Endothelial cell of umbilical vein (primary cell): ENCODE measurements around the gene C3orf62. TPM values are rescaled to one million over a fixed set of nuclear protein-coding genes. Genes with fewer than 3 reads are reported as not detected.

Experiments used
- BruUV-seq: library from RNA; stranded (reverse); fragments of 400-500 nt; replicated peaks from 2 replicates; lab custom pipeline; 2021; lab: Mats Ljungman, UMichigan
- CTCF ChIA-PET: fragments of 300-600, 350-600 bp; sonication (Branson Sonifier 250); formaldehyde crosslinking; loops from one replicate; lab custom pipeline; 2021; ENCODE audit warnings: antibody characterized with exemption, inconsistent platforms; lab: Charles Lee
- POLR2A ChIA-PET: fragments of 300-600, 350-600 bp; sonication (Branson Sonifier 250); formaldehyde crosslinking; loops from one replicate; lab custom pipeline; 2021; ENCODE audit warnings: antibody characterized with exemption, inconsistent platforms; lab: Charles Lee
- DNase-seq: peaks from one replicate; pipeline ENCODE4 v3.0.0-alpha.2; 2011; ENCODE audit warnings: low read depth, low spot score
- FAIRE-seq: peaks from 2 replicates; lab custom pipeline; 2011; peaks lifted over from hg19 to GRCh38; lab: Jason Lieb, UNC
- H2AFZ ChIP-seq: 2 replicates; pipeline ENCODE4 v1.6.0; 2012; ENCODE audit warnings: low read depth, low read length, control low read depth, inconsistent platforms
- H3K27ac ChIP-seq: 2 replicates; pipeline ENCODE4 v1.5.1; 2011; ENCODE audit warnings: low read depth, mild to moderate bottlenecking, control low read depth, low read length, moderate library complexity; ENCODE audit not compliant: insufficient read depth
- H3K27me3 ChIP-seq, 2 experiments: 2 replicates each; pipeline versions ENCODE4 v1.6.0 to v1.6.1; 2011; ENCODE audit warnings: low read length in 2 of 2, mixed read lengths in 1 of 2; ENCODE audit not compliant: control insufficient read depth in 2 of 2, insufficient read depth in 2 of 2
- H3K36me3 ChIP-seq, 2 experiments: 2 replicates in 1 of 2; 3 replicates in 1 of 2; pipeline ENCODE4 v1.5.1; 2011; ENCODE audit warnings: low read length in 2 of 2, mild to moderate bottlenecking in 1 of 2, moderate library complexity in 1 of 2; ENCODE audit not compliant: control insufficient read depth in 2 of 2, insufficient read depth in 2 of 2; ENCODE audit errors: extremely low read depth in 1 of 2
- H3K4me1 ChIP-seq: 3 replicates; pipeline ENCODE4 v1.5.1; 2011; ENCODE audit warnings: mild to moderate bottlenecking, low read length; ENCODE audit not compliant: control insufficient read depth, insufficient read depth; ENCODE audit errors: extremely low read depth
- H3K4me2 ChIP-seq: 2 replicates; pipeline ENCODE4 v1.6.1; 2011; ENCODE audit warnings: low read length, control low read depth, mixed read lengths; ENCODE audit not compliant: insufficient read depth
- H3K4me3 ChIP-seq, 3 experiments: fragments of 200-600 bp in 1 of 3; sonication (generic), shearing (Covaris generic) in 1 of 3; replicated peaks in 1 of 3; 2 replicates each; pipeline ENCODE4 v1.5.1; 2011 to 2016; ENCODE audit warnings: control low read depth in 3 of 3, low read length in 3 of 3, mild to moderate bottlenecking in 2 of 3, inconsistent platforms in 1 of 3, low read depth in 1 of 3, moderate library complexity in 1 of 3; ENCODE audit not compliant: insufficient read depth in 1 of 3
- H3K79me2 ChIP-seq: 2 replicates; pipeline ENCODE4 v1.6.0; 2012; ENCODE audit warnings: low read length, inconsistent platforms; ENCODE audit not compliant: control insufficient read depth, insufficient read depth
- H3K9ac ChIP-seq: replicated peaks from 2 replicates; pipeline ENCODE3; 2011; ENCODE audit warnings: low read length, control low read depth; ENCODE audit not compliant: insufficient read depth; ENCODE audit errors: extremely low read depth
- H3K9me1 ChIP-seq: replicated peaks from 3 replicates; pipeline ENCODE4 v1.6.0; 2011; ENCODE audit warnings: mild to moderate bottlenecking, low read length; ENCODE audit not compliant: control insufficient read depth, insufficient read depth; ENCODE audit errors: extremely low read depth
- H3K9me3 ChIP-seq: replicated peaks from 2 replicates; pipeline ENCODE4 v1.5.1; 2012; ENCODE audit warnings: low read length, inconsistent platforms; ENCODE audit not compliant: control insufficient read depth, insufficient read depth
- H4K20me1 ChIP-seq: replicated peaks from 2 replicates; pipeline ENCODE3; 2011; ENCODE audit warnings: mild to moderate bottlenecking, low read length; ENCODE audit not compliant: control insufficient read depth, insufficient read depth; ENCODE audit errors: extremely low read depth
- CTCF ChIP-seq, 2 donors: IDR thresholded peaks; 1 replicate in 1 of 2; 2 replicates in 1 of 2; pipeline ENCODE4 v1.5.1; 2011; ENCODE audit warnings: low read length in 2 of 2, mild to moderate bottlenecking in 2 of 2, moderate library complexity in 2 of 2, control low read depth in 1 of 2, inconsistent platforms in 1 of 2, low read depth in 1 of 2; ENCODE audit not compliant: insufficient read depth in 1 of 2; ENCODE audit errors: extremely low read depth in 1 of 2
- EZH2 ChIP-seq: IDR thresholded peaks from 2 replicates; pipeline ENCODE4 v1.6.1; 2012; ENCODE audit warnings: borderline replicate concordance, low read depth, mild to moderate bottlenecking, moderate library complexity, low read length, inconsistent platforms; ENCODE audit not compliant: severe bottlenecking
- FOS ChIP-seq: IDR thresholded peaks from 2 replicates; pipeline ENCODE4 v1.6.1; 2011; ENCODE audit warnings: mild to moderate bottlenecking, low read length, moderate library complexity, borderline replicate concordance; ENCODE audit not compliant: insufficient read depth
- GATA2 ChIP-seq: IDR thresholded peaks from 2 replicates; pipeline ENCODE4 v1.7.0; 2011; ENCODE audit warnings: low read depth, mild to moderate bottlenecking, moderate library complexity, mixed read lengths, low read length; ENCODE audit not compliant: insufficient read length, insufficient read depth
- JUN ChIP-seq: IDR thresholded peaks from 2 replicates; pipeline ENCODE4 v1.6.1; 2011; ENCODE audit warnings: borderline replicate concordance, low read depth; ENCODE audit not compliant: insufficient read length, insufficient read depth
- MAX ChIP-seq: IDR thresholded peaks from 2 replicates; pipeline ENCODE4 v1.6.1; 2011; ENCODE audit not compliant: insufficient read depth, insufficient read length
- MYC ChIP-seq: IDR thresholded peaks from one replicate; pipeline ENCODE4 v1.6.1; 2011; ENCODE audit warnings: mild to moderate bottlenecking, low read depth, low read length
- POLR2A ChIP-seq: IDR thresholded peaks from 2 replicates; pipeline ENCODE4 v1.6.1; 2012; ENCODE audit warnings: low read depth, mild to moderate bottlenecking, control low read depth, low read length
- POLR2AphosphoS5 ChIP-seq: IDR thresholded peaks from 2 replicates; pipeline ENCODE4 v1.6.1; 2012; ENCODE audit warnings: low read depth, mild to moderate bottlenecking, control low read depth, low read length, moderate library complexity; ENCODE audit not compliant: insufficient read depth
- dilution Hi-C: fragments of 300-500 bp; cut with MboI; formaldehyde crosslinking; loops from one replicate; pipeline ENCODE4 v1.15.0; 2019; ENCODE audit warnings: low sequenced_read_pairs; ENCODE audit not compliant: extremely low pct_ligation_motif_present
- intact Hi-C: fragments of 100-400 bp; cut with micrococcal nuclease; formaldehyde crosslinking; loops from one replicate; pipeline ENCODE4 v1.10.0; 2022
- polyA plus RNA-seq, 4 experiments: library from polyadenylated mRNA; depleted of rRNA in 3 of 4; stranded (reverse) in 3 of 4; unstranded in 1 of 4; fragments of >200 nt; gene quantifications; 2 replicates each; pipeline versions ENCODE4 v1.2.1 to v1.2.3, GENCODE V29; 2011 to 2012; ENCODE audit warnings: missing spikeins in 1 of 4
- total RNA-seq: library from RNA; stranded (reverse); gene quantifications from 2 replicates; pipeline ENCODE4 v1.2.3, GENCODE V29; 2021

The C3orf62 gene
- total and polyA plus RNA-seq, 2 donors (not counting 3 experiments of a cell fraction or from before 2014, with no cell fraction given), result 2.8 to 5.6 TPM

GRCh38 chr3:49269443-49270155 lies 7.4 kb downstream of the C3orf62 start:
- no peaks in the 10 kb centered on the region for H4K20me1 ChIP-seq
- DNase-seq (no peak), FAIRE-seq (no peak)
- BruUV-seq, result no TSS peak
- no peaks in the 10 kb centered on the region for H3K36me3 ChIP-seq
- intact Hi-C loops, result no loop called here
- no peak overlapping the region for H3K4me2 ChIP-seq
- no peaks in the 10 kb centered on the region for H3K27me3 ChIP-seq
- H3K4me1 ChIP-seq, result no peaks in the 10 kb centered on the region
- H3K4me3 ChIP-seq, result no peak overlapping the region
- no peaks in the 10 kb centered on the region for H3K9me1 ChIP-seq
- no peak overlapping the region for H2AFZ ChIP-seq
- TF ChIP-seq MYC (no peak), MAX (no peak), GATA2 (no peak), FOS (no peak), CTCF (IDR thresholded peaks at IDR 0.05; ENCODE audit: extremely low read depth in 1 of 2, insufficient read depth in 1 of 2, low read depth in 1 of 2, low read length in 2 of 2) (no peak), POLR2AphosphoS5 (no peak), POLR2A (no peak), JUN (no peak), EZH2 (no peak)
- H3K9me3 ChIP-seq, result no peaks in the 10 kb centered on the region
- POLR2A ChIA-PET, result interaction anchor here (0.7 kb wide), 2 partner anchors 12 to 240 kb away, joined by 3 read pairs; no protein-coding TSS in a partner anchor
- no peaks in the 10 kb centered on the region for H3K79me2 ChIP-seq
- dilution Hi-C loops, result no loop called here
- no peak overlapping the region for H3K9ac ChIP-seq
- H3K27ac ChIP-seq, result no peak overlapping the region
- CTCF ChIA-PET, result interaction anchor here (1.0 to 1.2 kb wide), 2 partner anchors 17 to 98 kb away, joined by 3 to 4 read pairs; partner anchors contain the start of gene KLHDC8B
